Osteocyte (in vitro differentiated cells): Measurements from ENCODE around the gene DNAJC8. TPM values are rescaled to one million over a fixed set of nuclear protein-coding genes. Genes with fewer than 3 reads are reported as not detected.

Experiments used
- DNase-seq: peaks from one replicate; pipeline ENCODE4 v3.0.0; 2021; ENCODE audit warnings: mixed read lengths; ENCODE audit not compliant: unreplicated experiment; ENCODE audit errors: extremely low spot score
- H3K27ac Mint-ChIP-seq: one replicate; pipeline ENCODE4 v1.8.0; 2021; ENCODE audit warnings: mild to moderate bottlenecking, mixed read lengths; ENCODE audit not compliant: unreplicated experiment
- H3K27me3 Mint-ChIP-seq: one replicate; pipeline ENCODE4 v1.8.0; 2021; ENCODE audit warnings: mixed read lengths; ENCODE audit not compliant: unreplicated experiment
- H3K36me3 Mint-ChIP-seq: one replicate; pipeline ENCODE4 v1.8.0; 2021; ENCODE audit warnings: mixed read lengths; ENCODE audit not compliant: unreplicated experiment
- H3K4me1 Mint-ChIP-seq: one replicate; pipeline ENCODE4 v1.8.0; 2021; ENCODE audit warnings: mixed read lengths; ENCODE audit not compliant: unreplicated experiment
- H3K4me3 Mint-ChIP-seq: one replicate; pipeline ENCODE4 v1.8.0; 2021; ENCODE audit warnings: mild to moderate bottlenecking, moderate library complexity, mixed read lengths; ENCODE audit not compliant: unreplicated experiment
- H3K9me3 Mint-ChIP-seq: one replicate; pipeline ENCODE4 v1.8.0; 2021; ENCODE audit warnings: mixed read lengths; ENCODE audit not compliant: unreplicated experiment
- total RNA-seq: library from RNA; stranded (reverse); gene quantifications from 2 replicates; pipeline ENCODE4 v1.2.1, GENCODE V29; 2021
- TF ChIP-seq, protein P1 (sequence below): fragments of 200-600 bp; sonication (generic); IDR thresholded peaks from 2 replicates; pipeline ENCODE4 v1.5.0; 2021; ENCODE audit warnings: antibody characterized with exemption, mild to moderate bottlenecking, moderate library complexity

DNAJC8 gene
- total RNA-seq, 1 donor from 2014 or later = 92.2 TPM

GRCh38 chr1:28244549-28245251 lies 11.9 kb upstream of the DNAJC8 start:
- DNase-seq = no peak
- H3K27me3 Mint-ChIP-seq = no peaks in the 10 kb centered on the region
- H3K27ac Mint-ChIP-seq = no peak overlapping the region
- no peaks in the 10 kb centered on the region for H3K36me3 Mint-ChIP-seq
- no peaks in the 10 kb centered on the region for H3K9me3 Mint-ChIP-seq
- no peak overlapping the region for H3K4me3 Mint-ChIP-seq
- peaks cover 28% of the 10 kb centered on the region for H3K4me1 Mint-ChIP-seq
- TF ChIP-seq, protein P1, sequence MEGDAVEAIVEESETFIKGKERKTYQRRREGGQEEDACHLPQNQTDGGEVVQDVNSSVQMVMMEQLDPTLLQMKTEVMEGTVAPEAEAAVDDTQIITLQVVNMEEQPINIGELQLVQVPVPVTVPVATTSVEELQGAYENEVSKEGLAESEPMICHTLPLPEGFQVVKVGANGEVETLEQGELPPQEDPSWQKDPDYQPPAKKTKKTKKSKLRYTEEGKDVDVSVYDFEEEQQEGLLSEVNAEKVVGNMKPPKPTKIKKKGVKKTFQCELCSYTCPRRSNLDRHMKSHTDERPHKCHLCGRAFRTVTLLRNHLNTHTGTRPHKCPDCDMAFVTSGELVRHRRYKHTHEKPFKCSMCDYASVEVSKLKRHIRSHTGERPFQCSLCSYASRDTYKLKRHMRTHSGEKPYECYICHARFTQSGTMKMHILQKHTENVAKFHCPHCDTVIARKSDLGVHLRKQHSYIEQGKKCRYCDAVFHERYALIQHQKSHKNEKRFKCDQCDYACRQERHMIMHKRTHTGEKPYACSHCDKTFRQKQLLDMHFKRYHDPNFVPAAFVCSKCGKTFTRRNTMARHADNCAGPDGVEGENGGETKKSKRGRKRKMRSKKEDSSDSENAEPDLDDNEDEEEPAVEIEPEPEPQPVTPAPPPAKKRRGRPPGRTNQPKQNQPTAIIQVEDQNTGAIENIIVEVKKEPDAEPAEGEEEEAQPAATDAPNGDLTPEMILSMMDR = no peak

GRCh38 chr1:28243685-28244311 lies 11.0 kb upstream of the DNAJC8 start:
- Mint-ChIP-seq H3K4me1 (peaks cover 20% of the 10 kb centered on the region), H3K4me3 (no peak overlapping the region), H3K36me3 (no peaks in the 10 kb centered on the region), H3K27me3 (no peaks in the 10 kb centered on the region), H3K27ac (no peak overlapping the region), H3K9me3 (no peaks in the 10 kb centered on the region)
- DNase-seq = no peak
- TF ChIP-seq, protein P1 = no peak

DNA sequence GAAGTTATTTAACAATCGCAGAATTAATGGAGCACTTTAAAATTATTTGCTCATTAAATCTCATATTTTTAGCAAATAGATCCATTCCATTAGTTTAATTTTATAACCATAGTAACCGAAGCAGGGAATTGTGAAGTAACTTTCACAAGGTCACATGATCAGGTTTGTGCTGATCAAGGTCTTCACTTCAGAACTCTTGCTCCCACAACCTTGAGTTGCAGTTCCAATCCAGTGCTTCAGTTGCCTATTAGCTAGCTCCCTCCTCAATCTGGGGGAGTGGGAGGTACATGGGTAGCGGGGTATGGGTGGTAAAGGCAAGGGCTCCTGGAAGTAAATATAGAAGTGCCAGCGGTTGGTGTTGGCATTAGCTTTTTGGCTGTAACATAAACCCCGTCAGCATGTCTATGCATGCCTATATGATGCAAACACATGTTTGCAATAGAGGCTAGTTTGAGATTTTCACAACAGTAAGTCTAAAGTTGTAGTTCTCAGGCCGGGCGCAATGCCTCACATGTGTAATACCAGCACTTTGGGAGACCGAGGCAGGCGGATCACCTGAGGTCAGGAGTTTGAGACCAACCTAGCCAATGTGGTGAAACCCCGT lies 8.9 kb upstream of the DNAJC8 start:
- H3K27ac Mint-ChIP-seq = no peak overlapping the region
- TF ChIP-seq, protein P1 = no peak
- peaks cover 4% of the 10 kb centered on the region for H3K4me1 Mint-ChIP-seq
- no peaks in the 10 kb centered on the region for H3K36me3 Mint-ChIP-seq
- no peak overlapping the region for H3K4me3 Mint-ChIP-seq
- no peaks in the 10 kb centered on the region for H3K27me3 Mint-ChIP-seq
- DNase-seq = no peak
- H3K9me3 Mint-ChIP-seq = no peaks in the 10 kb centered on the region

DNA sequence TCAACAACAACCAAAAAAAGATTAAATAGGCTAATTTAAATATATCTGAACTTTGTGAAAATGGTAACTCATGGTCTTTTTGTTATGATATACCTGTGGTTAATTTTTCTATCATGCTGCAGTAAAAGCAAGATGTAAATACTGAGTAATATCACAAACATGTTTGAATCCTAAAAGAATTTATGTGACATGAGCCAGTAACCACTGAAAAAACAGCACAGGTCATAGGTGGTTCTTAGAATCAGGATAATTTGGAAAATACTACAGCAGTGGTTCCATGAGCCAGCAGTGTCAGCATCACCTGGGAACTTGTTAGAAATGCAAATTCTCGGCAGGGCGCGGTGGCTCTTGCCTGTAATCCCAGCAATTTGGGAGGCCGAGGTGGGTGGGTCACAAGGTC lies 7.2 kb upstream of the DNAJC8 start:
- no peak overlapping the region for H3K27ac Mint-ChIP-seq
- no peak for DNase-seq
- no peaks in the 10 kb centered on the region for H3K36me3 Mint-ChIP-seq
- no peaks in the 10 kb centered on the region for H3K9me3 Mint-ChIP-seq
- TF ChIP-seq, protein P1 = no peak
- H3K27me3 Mint-ChIP-seq = no peaks in the 10 kb centered on the region
- H3K4me1 Mint-ChIP-seq = no peaks in the 10 kb centered on the region
- H3K4me3 Mint-ChIP-seq = no peak overlapping the region

DNA sequence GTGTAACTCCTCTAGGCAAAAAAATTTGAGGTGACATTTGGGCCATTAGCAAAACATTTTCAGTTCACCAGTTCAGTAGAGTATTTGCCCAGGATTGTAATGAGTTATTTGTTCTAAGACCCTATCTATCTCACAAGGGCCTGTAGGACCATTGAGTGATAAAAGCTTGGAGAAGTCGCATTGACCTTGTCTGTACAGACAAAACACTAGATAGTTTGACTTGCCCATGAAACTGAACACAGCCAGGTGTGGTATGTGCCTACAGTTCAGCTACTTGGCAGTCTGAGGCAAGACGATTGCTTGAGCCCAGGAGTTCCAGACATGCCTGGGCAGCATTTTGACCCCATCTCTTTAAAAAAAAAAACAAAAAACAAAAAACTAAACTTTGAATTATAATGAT lies 6.2 kb upstream of the DNAJC8 start:
- Mint-ChIP-seq H3K36me3 (no peaks in the 10 kb centered on the region), H3K4me1 (no peaks in the 10 kb centered on the region), H3K9me3 (no peaks in the 10 kb centered on the region), H3K27ac (no peak overlapping the region), H3K27me3 (no peaks in the 10 kb centered on the region), H3K4me3 (no peak overlapping the region)
- TF ChIP-seq, protein P1 = no peak
- no peak for DNase-seq
